Measurements from ENCODE around the gene LRMDA. TPM values are rescaled to one million over a fixed set of nuclear protein-coding genes. Genes with fewer than 3 reads are reported as not detected.

The LRMDA gene
- total and polyA plus RNA-seq, 2 of the 13 experiments (the other 11 are each of a cell fraction or from before 2014, with no cell fraction given), result 13.4 to 22.0 TPM

DNA sequence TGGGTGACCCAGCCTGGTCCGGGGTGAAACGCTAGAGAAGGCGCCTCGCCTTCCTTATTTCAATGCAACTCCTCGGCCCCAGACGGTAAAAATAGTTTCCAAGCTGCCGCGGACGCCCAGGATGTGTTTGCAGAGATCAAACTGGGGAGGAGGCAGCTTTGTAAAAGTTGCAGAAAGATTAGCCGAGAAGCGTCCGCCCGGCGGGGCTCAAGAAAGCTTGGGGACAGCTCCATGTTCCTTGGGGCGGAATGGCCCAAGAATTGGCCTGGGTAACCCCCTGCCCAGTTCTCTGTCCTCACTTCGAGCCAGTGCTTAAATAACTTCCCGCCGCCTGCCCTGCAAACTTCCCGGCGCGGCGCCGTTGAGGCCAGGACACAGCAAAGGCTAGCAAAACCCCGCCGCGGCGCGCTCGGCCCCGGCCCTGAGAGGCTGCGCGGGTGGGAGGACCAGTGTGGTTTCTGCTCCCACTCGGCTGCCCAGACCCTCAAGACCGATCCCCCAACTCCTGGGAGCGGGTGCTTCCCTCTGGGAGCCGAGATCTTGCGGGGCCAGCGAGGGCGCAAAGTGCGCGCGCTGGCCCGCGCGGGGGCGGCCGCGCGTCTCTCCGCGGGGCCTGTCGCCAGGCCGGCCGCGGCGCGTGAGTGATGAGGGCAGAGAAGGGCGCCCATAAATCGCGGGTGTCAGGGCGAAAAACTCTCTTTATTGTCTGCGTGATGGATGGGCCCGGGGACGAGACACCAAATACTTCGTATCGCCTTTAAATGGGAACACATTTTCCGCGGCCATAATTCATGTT, 23.5 kb upstream of the LRMDA start (continued):
- peak; percentile 2 for TF ChIP-seq PRPF4 (IDR thresholded peaks at IDR 0.05; ENCODE audit: low read depth, low read length, poor library complexity, severe bottlenecking)
- TF ChIP-seq POLR2AphosphoS5 (IDR thresholded peaks at IDR 0.05; ENCODE audit: low read depth, low read length), result no peak
- TF ChIP-seq ZNF468 (CRISPR knock-in tag; IDR thresholded peaks at IDR 0.05), result no peak
- TF ChIP-seq GABPB1 (CRISPR knock-in tag; IDR thresholded peaks at IDR 0.05), result no peak
- TF ChIP-seq, protein P1, sequence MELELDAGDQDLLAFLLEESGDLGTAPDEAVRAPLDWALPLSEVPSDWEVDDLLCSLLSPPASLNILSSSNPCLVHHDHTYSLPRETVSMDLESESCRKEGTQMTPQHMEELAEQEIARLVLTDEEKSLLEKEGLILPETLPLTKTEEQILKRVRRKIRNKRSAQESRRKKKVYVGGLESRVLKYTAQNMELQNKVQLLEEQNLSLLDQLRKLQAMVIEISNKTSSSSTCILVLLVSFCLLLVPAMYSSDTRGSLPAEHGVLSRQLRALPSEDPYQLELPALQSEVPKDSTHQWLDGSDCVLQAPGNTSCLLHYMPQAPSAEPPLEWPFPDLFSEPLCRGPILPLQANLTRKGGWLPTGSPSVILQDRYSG (CRISPR knock-in tag; IDR thresholded peaks at IDR 0.05), result no peak
- no peak for TF ChIP-seq KDM2A (CRISPR knock-in tag; IDR thresholded peaks at IDR 0.05; ENCODE audit: borderline replicate concordance, low read depth)
- TF ChIP-seq ZNF724P (CRISPR knock-in tag; IDR thresholded peaks at IDR 0.05; ENCODE audit: borderline replicate concordance), result no peak
- TF ChIP-seq ASH2L (IDR thresholded peaks at IDR 0.05; ENCODE audit: insufficient read length, low read depth, low read length), result no peak
- TF ChIP-seq TIGD3 (CRISPR knock-in tag; IDR thresholded peaks at IDR 0.05; ENCODE audit: borderline replicate concordance), result no peak
- TF ChIP-seq, protein P2, sequence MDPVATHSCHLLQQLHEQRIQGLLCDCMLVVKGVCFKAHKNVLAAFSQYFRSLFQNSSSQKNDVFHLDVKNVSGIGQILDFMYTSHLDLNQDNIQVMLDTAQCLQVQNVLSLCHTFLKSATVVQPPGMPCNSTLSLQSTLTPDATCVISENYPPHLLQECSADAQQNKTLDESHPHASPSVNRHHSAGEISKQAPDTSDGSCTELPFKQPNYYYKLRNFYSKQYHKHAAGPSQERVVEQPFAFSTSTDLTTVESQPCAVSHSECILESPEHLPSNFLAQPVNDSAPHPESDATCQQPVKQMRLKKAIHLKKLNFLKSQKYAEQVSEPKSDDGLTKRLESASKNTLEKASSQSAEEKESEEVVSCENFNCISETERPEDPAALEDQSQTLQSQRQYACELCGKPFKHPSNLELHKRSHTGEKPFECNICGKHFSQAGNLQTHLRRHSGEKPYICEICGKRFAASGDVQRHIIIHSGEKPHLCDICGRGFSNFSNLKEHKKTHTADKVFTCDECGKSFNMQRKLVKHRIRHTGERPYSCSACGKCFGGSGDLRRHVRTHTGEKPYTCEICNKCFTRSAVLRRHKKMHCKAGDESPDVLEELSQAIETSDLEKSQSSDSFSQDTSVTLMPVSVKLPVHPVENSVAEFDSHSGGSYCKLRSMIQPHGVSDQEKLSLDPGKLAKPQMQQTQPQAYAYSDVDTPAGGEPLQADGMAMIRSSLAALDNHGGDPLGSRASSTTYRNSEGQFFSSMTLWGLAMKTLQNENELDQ (CRISPR knock-in tag; IDR thresholded peaks at IDR 0.05; ENCODE audit: borderline replicate concordance), result no peak
- TF ChIP-seq ZNF770 (CRISPR knock-in tag; IDR thresholded peaks at IDR 0.05), result no peak
- TF ChIP-seq MTF1 (CRISPR knock-in tag; IDR thresholded peaks at IDR 0.05), result no peak
- TF ChIP-seq ARID2 (CRISPR knock-in tag; IDR thresholded peaks at IDR 0.05; ENCODE audit: borderline replicate concordance), result no peak
- TF ChIP-seq AGO2 (optimal IDR thresholded peaks at IDR 0.05; ENCODE audit: low read depth, low read length), result peak; percentile 38
- TF ChIP-seq ARNT (IDR thresholded peaks at IDR 0.05), result no peak
- no peak for TF ChIP-seq XBP1 (CRISPR knock-in tag; IDR thresholded peaks at IDR 0.05)
- TF ChIP-seq, protein P3, sequence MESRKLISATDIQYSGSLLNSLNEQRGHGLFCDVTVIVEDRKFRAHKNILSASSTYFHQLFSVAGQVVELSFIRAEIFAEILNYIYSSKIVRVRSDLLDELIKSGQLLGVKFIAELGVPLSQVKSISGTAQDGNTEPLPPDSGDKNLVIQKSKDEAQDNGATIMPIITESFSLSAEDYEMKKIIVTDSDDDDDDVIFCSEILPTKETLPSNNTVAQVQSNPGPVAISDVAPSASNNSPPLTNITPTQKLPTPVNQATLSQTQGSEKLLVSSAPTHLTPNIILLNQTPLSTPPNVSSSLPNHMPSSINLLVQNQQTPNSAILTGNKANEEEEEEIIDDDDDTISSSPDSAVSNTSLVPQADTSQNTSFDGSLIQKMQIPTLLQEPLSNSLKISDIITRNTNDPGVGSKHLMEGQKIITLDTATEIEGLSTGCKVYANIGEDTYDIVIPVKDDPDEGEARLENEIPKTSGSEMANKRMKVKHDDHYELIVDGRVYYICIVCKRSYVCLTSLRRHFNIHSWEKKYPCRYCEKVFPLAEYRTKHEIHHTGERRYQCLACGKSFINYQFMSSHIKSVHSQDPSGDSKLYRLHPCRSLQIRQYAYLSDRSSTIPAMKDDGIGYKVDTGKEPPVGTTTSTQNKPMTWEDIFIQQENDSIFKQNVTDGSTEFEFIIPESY (CRISPR knock-in tag; IDR thresholded peaks at IDR 0.05), result peak; percentile 28; the same call in 1 of the 2 replicates
- TF ChIP-seq, protein P4, sequence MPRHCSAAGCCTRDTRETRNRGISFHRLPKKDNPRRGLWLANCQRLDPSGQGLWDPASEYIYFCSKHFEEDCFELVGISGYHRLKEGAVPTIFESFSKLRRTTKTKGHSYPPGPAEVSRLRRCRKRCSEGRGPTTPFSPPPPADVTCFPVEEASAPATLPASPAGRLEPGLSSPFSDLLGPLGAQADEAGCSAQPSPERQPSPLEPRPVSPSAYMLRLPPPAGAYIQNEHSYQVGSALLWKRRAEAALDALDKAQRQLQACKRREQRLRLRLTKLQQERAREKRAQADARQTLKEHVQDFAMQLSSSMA (CRISPR knock-in tag; IDR thresholded peaks at IDR 0.05), result no peak
- no peak for TF ChIP-seq ZNF556 (CRISPR knock-in tag; IDR thresholded peaks at IDR 0.05; ENCODE audit: borderline replicate concordance)

Data from HepG2 (cell line).